ENCODE data around the gene PXT1. TPM values are rescaled to one million over a fixed set of nuclear protein-coding genes. Genes with fewer than 3 reads are reported as not detected.

Gene PXT1
- total RNA-seq, 1 experiment from 2014 or later: not detected

DNA sequence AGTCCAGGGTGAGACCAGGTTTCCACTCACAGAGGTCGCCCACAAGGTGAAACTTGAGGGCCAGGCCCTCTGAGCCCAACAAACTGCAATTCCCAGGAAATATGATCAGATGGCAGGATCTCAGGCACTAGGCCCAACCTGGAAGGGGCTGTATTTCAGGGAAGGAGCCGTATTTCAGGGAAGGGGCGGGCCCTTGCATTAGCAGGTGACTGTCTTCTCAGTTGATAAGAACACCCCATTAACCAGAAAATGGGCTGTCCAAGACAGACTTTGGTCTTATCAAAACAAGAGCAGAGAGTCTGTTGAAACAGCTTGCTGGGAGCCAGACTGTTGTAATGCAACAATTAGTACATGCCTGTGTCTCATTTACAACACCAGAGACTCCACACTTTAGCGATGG, 95.0 kb downstream of the PXT1 start:
- no peak for DNase-seq (ENCODE audit: low read depth)

- DNase-seq (ENCODE audit: low read depth): no peak
These were observed 96.0 kb downstream of the PXT1 start for GRCh38 chr6:36346486-36347273.

DNA sequence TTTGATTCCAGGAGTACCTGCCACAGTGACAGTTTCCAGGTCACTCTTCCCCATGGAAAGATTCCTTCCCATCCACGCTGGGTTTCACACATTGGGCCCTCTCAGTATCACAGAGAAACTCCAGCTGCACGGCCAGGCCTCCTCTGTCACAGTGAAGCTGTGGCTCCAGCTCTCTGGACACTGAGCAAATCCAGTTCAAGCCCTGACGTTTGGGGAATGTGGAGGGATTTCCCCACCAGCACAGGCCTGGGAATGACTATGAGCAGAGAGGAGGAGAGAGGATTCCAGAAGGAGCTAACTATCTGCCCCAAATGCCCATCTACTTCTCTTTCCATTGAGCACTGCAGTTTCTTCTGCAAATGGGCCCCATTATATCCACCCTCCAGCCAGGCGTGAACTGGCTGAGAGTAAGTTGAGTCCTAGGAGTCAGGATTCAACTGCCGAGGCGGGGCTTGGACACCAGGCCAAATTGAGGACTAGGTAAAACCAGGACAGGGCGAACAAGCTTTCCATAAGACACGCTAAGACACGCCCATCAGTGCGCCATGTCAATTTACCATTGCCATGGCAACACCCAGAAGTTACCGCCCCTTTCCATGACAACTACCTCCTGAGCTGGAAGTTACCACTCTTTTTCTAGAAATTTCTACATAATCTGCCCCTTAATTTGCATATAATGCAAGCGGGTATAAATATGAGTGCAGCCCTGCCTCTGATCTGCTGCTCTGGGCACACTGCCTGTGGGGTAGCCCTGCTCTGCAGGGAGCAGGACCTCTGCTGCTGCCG, 96.8 kb downstream of the PXT1 start:
- DNase-seq (ENCODE audit: low read depth): no peak

- no peak for DNase-seq (ENCODE audit: low read depth)
These were observed 99.5 kb downstream of the PXT1 start for GRCh38 chr6:36343109-36343680.

DNA sequence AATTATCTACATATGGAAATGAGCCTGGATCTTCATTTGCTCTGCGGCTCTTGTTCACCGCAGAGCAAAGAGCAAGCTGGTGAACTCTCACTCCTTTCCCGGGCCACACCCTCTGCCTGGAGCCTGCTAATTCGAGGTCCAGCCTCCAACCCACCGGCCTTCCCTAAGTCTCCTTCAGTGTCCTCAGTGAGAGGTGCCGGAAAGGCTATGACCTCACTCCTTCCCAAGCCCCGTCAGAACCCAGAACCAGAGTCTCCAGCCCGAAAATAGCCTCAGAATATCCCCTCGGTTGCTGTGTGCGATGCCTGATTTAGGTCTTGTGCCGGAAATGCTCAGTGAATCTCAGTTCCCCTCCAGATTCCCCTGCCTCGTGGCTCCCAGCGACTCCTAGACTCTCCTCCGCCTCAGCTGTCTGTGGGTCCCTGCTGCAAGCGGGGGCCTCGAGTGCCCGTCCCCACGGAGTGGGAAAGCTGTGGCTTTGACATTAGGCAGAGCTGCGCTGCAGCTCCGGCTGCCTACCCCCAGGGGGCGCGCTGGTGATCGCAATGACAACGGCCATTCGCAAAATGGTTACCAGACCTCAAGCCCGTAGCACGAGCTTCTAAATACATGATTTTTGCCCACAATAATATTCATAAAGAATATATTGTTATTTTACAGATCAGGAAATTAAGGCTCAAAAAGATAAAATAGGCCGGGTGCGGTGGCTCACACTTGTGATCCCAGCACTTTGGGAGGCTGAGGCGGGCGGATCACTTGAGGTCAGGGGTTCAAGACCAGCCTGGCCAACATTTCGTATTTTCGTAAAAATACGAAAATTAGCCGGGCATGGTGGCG, 101.8 kb downstream of the PXT1 start:
- peak; percentile 32 for DNase-seq (ENCODE audit: low read depth)

Small RNAs within 50 kb of the gene (small RNA-seq; reads per million reads assigned to genes)
- gene RN7SL502P: not detected

Other genes with a start within 250 kb of the PXT1 start
- 11.9 and 15.8 TPM in 2 replicates for gene BRPF3, start 246.1 kb downstream of the PXT1 start, total RNA-seq (2014; rRNA removed; shearing (Covaris generic))
- gene PNPLA1, start 172.8 kb downstream of the PXT1 start, total RNA-seq (2014; rRNA removed; shearing (Covaris generic)): 0.03 TPM in 1 of 2 replicates, not detected in the other
- not detected in 2 replicates for gene BNIP5, start 106.0 kb downstream of the PXT1 start, total RNA-seq (2014; rRNA removed; shearing (Covaris generic))
- not detected in 2 replicates for gene ETV7, start 55.2 kb downstream of the PXT1 start, total RNA-seq (2014; rRNA removed; shearing (Covaris generic))
- gene KCTD20, start 146 bp upstream of the PXT1 start, total RNA-seq (2014; rRNA removed; shearing (Covaris generic)): 26.0 and 29.9 TPM in 2 replicates
- gene STK38, start 104.6 kb upstream of the PXT1 start, total RNA-seq (2014; rRNA removed; shearing (Covaris generic)): 8.3 and 9.1 TPM in 2 replicates
- 335 and 412 TPM in 2 replicates for gene SRSF3, start 151.5 kb upstream of the PXT1 start, total RNA-seq (2014; rRNA removed; shearing (Covaris generic))
- gene CDKN1A, start 235.9 kb upstream of the PXT1 start, total RNA-seq (2014; rRNA removed; shearing (Covaris generic)): 151 and 200 TPM in 2 replicates

All from HT1080 (cell line).